GM12874 (cell line): ENCODE measurements around the gene ZNF280C.

Experiments
- CTCF ChIP-seq: IDR thresholded peaks from 2 replicates; pipeline ENCODE4 v1.5.1; 2011; ENCODE audit warnings: low read depth, mild to moderate bottlenecking, control low read depth, low read length, moderate library complexity; ENCODE audit not compliant: insufficient read depth

The ZNF280C gene

GRCh38 chrX:130253916-130254315 is 14.8 kb downstream of the ZNF280C start:
- no peak for TF ChIP-seq CTCF

GRCh38 chrX:130251671-130252070 is 17.0 kb downstream of the ZNF280C start:
- TF ChIP-seq CTCF, result no peak

GRCh38 chrX:130247996-130248395 is 20.7 kb downstream of the ZNF280C start:
- no peak for TF ChIP-seq CTCF

- TF ChIP-seq CTCF, result no peak
These were observed 22.6 kb downstream of the ZNF280C start for GRCh38 chrX:130246084-130246483.

- no peak for TF ChIP-seq CTCF
These were observed 23.3 kb downstream of the ZNF280C start for GRCh38 chrX:130245441-130245840.

GRCh38 chrX:130228871-130229270 is 39.8 kb downstream of the ZNF280C start:
- no peak for TF ChIP-seq CTCF

- no peak for TF ChIP-seq CTCF
These were observed 43.9 kb downstream of the ZNF280C start for GRCh38 chrX:130224810-130225209.

- no peak for TF ChIP-seq CTCF
These were observed 52.4 kb downstream of the ZNF280C start for GRCh38 chrX:130216320-130216719.
